ENCODE measurements around the gene KLHDC8A.

The KLHDC8A gene

GRCh38 chr1:205343431-205344065 is 13.2 kb downstream of the KLHDC8A start:
- DNase-seq = no peak

GRCh38 chr1:205342986-205343385 is 13.7 kb downstream of the KLHDC8A start:
- DNase-seq = no peak

GRCh38 chr1:205340676-205341075 is 16.0 kb downstream of the KLHDC8A start:
- DNase-seq = no peak

GRCh38 chr1:205339717-205340116 is 17.0 kb downstream of the KLHDC8A start:
- no peak for DNase-seq

GRCh38 chr1:205339197-205339702 is 17.5 kb downstream of the KLHDC8A start:
- DNase-seq = no peak

GRCh38 chr1:205338011-205338410 is 18.7 kb downstream of the KLHDC8A start:
- DNase-seq = no peak

GRCh38 chr1:205337481-205337880 is 19.2 kb downstream of the KLHDC8A start:
- DNase-seq = no peak

GRCh38 chr1:205335692-205336091 is 21.0 kb downstream of the KLHDC8A start:
- peak; percentile 78 for DNase-seq

- no peak for DNase-seq
These were observed 24.5 kb downstream of the KLHDC8A start for GRCh38 chr1:205332015-205332791.

GRCh38 chr1:205330150-205330549 is 26.6 kb downstream of the KLHDC8A start:
- no peak for DNase-seq

GRCh38 chr1:205329719-205330118 is 27.0 kb downstream of the KLHDC8A start:
- DNase-seq = no peak

GRCh38 chr1:205328476-205328875 is 28.2 kb downstream of the KLHDC8A start:
- no peak for DNase-seq

- no peak for DNase-seq
These were observed 29.8 kb downstream of the KLHDC8A start for GRCh38 chr1:205326812-205327466.

GRCh38 chr1:205325334-205325884 is 31.3 kb downstream of the KLHDC8A start:
- DNase-seq = peak; percentile 53

- DNase-seq = no peak
These were observed 31.9 kb downstream of the KLHDC8A start for GRCh38 chr1:205324781-205325180.

- DNase-seq = no peak
These were observed 32.9 kb downstream of the KLHDC8A start for GRCh38 chr1:205323794-205324193.

GRCh38 chr1:205321959-205322283 is 34.8 kb downstream of the KLHDC8A start:
- DNase-seq = no peak

- DNase-seq = peak; percentile 72
These were observed 35.4 kb downstream of the KLHDC8A start, which contains the start of gene NUAK2 for GRCh38 chr1:205321162-205321958. Gene NUAK2, minus strand, starts transcription at chr1:205321745. Its CDS starts 117 bp downstream, at chr1:205321628.

- peak; percentile 96 for DNase-seq
These were observed 37.4 kb downstream of the KLHDC8A start for GRCh38 chr1:205319081-205320018.

GRCh38 chr1:205318231-205318991 is 38.3 kb downstream of the KLHDC8A start:
- no peak for DNase-seq

All from NCI-H1436 treated with DMSO at 0.1 percent for 48 hours (cell line).